NCI-H446 (cell line): ENCODE data around the gene GFAP.

Source experiments
- DNase-seq, 2 experiments: peaks; one replicate each; lab custom pipeline; 2025; lab: John Stamatoyannopoulos, UW

The GFAP gene

GRCh38 chr17:44900894-44901293, 14.4 kb downstream of the GFAP start:
- peak; percentile 91 to 97 for DNase-seq

- DNase-seq, result peak; percentile 89 to 90
Observed at GRCh38 chr17:44899074-44899782, 16.1 kb downstream of the GFAP start, which contains the start of gene EFTUD2. Gene EFTUD2 (minus strand): TSS chr17:44899445. CDS start chr17:44894521, 4,924 bp downstream.

- DNase-seq, result peak in 1 of 2 experiments; percentile 31
Observed at GRCh38 chr17:44898768-44899073, 16.6 kb downstream of the GFAP start.

GRCh38 chr17:44894642-44895041, 20.7 kb downstream of the GFAP start:
- DNase-seq, result no peak

- DNase-seq, result no peak
Observed at GRCh38 chr17:44892250-44892649, 23.1 kb downstream of the GFAP start.

GRCh38 chr17:44889003-44889402, 26.3 kb downstream of the GFAP start:
- DNase-seq, result no peak

GRCh38 chr17:44887971-44888954, 27.0 kb downstream of the GFAP start:
- DNase-seq, result no peak

GRCh38 chr17:44887016-44887415, 28.3 kb downstream of the GFAP start:
- DNase-seq, result no peak

- no peak for DNase-seq
Observed at GRCh38 chr17:44884941-44885340, 30.4 kb downstream of the GFAP start.

- DNase-seq, result no peak
Observed at GRCh38 chr17:44881145-44881544, 34.2 kb downstream of the GFAP start.

- no peak for DNase-seq
Observed at GRCh38 chr17:44880062-44880461, 35.2 kb downstream of the GFAP start.

GRCh38 chr17:44879376-44879775, 35.9 kb downstream of the GFAP start:
- DNase-seq, result no peak

GRCh38 chr17:44878627-44879221, 36.6 kb downstream of the GFAP start:
- DNase-seq, result peak; percentile 12 to 60

GRCh38 chr17:44877121-44877520, 38.2 kb downstream of the GFAP start:
- no peak for DNase-seq

GRCh38 chr17:44875761-44876160, 39.5 kb downstream of the GFAP start:
- DNase-seq, result no peak

GRCh38 chr17:44872131-44872768, 43.0 kb downstream of the GFAP start:
- peak; percentile 76 to 92 for DNase-seq

GRCh38 chr17:44871556-44871955, 43.7 kb downstream of the GFAP start:
- DNase-seq, result no peak

GRCh38 chr17:44867841-44868240, 47.5 kb downstream of the GFAP start:
- no peak for DNase-seq

- DNase-seq, result no peak
Observed at GRCh38 chr17:44865931-44866330, 49.4 kb downstream of the GFAP start.

- DNase-seq, result peak; percentile 71 to 77
Observed at GRCh38 chr17:44865231-44865660, 50.1 kb downstream of the GFAP start.

- DNase-seq, result no peak
Observed at GRCh38 chr17:44864831-44865230, 50.5 kb downstream of the GFAP start.
